SK-N-SH (cell line): ENCODE results near the gene ITSN2. TPM values are rescaled to one million over a fixed set of nuclear protein-coding genes. Genes with fewer than 3 reads are reported as not detected.

ENCODE experiments used
- CTCF ChIA-PET: fragments of 300-600, 350-600 bp; formaldehyde crosslinking; extraction: SDS; loops from one replicate; lab custom pipeline; 2021; lab: Yijun Ruan, JAX
- POLR2A ChIA-PET: fragments of 350-600 bp; sonication (Branson Sonifier 250); formaldehyde crosslinking; extraction: SDS; loops from one replicate; lab custom pipeline; 2020; ENCODE audit warnings: antibody characterized with exemption, inconsistent platforms; lab: Yijun Ruan, JAX
- DNase-seq: peaks from one replicate; pipeline ENCODE4 v3.0.0; 2012
- H2AFZ ChIP-seq: fragments of 200-600 bp; sonication (generic); 2 replicates; pipeline ENCODE4 v1.8.1; 2016; ENCODE audit warnings: antibody characterized with exemption, mild to moderate bottlenecking, low read depth
- H3F3A ChIP-seq: fragments of 200-600 bp; sonication (generic); replicated peaks from 2 replicates; pipeline ENCODE3; 2016; ENCODE audit warnings: antibody characterized with exemption, mild to moderate bottlenecking; ENCODE audit not compliant: insufficient read depth
- H3K27ac ChIP-seq, 2 experiments: fragments of 200-500 bp in 1 of 2; fragments of 200-600 bp in 1 of 2; sonication (Bioruptor generic) in 1 of 2; sonication (generic), shearing (Covaris generic) in 1 of 2; 2 replicates each; pipeline versions ENCODE4 v1.5.1 to v1.6.1; 2014 to 2016; ENCODE audit warnings: low read depth in 2 of 2, inconsistent platforms in 1 of 2, low read length in 1 of 2, mild to moderate bottlenecking in 1 of 2, mixed read lengths in 1 of 2
- H3K27me3 ChIP-seq: fragments of 200-600 bp; sonication (generic), shearing (Covaris generic); 2 replicates; pipeline ENCODE4 v1.6.1; 2016; ENCODE audit warnings: mixed run types; ENCODE audit not compliant: insufficient read depth
- H3K36me3 ChIP-seq, 2 experiments: fragments of 200-500 bp in 1 of 2; fragments of 200-600 bp in 1 of 2; sonication (Bioruptor generic) in 1 of 2; sonication (generic) in 1 of 2; replicated peaks in 1 of 2; 2 replicates each; pipeline versions ENCODE3 to v1.5.1; 2014 to 2016; ENCODE audit warnings: low read length in 1 of 2, mild to moderate bottlenecking in 1 of 2; ENCODE audit not compliant: insufficient read depth in 2 of 2, control insufficient read depth in 1 of 2
- H3K4me1 ChIP-seq, 2 experiments: fragments of 200-500 bp in 1 of 2; fragments of 200-600 bp in 1 of 2; sonication (Bioruptor generic) in 1 of 2; sonication (generic), shearing (Covaris generic) in 1 of 2; 2 replicates each; pipeline versions ENCODE4 v1.5.1 to v1.6.1; 2014 to 2016; ENCODE audit warnings: low read depth in 1 of 2, low read length in 1 of 2, mixed run types in 1 of 2; ENCODE audit not compliant: insufficient read depth in 2 of 2, control insufficient read depth in 1 of 2
- H3K4me2 ChIP-seq: fragments of 200-600 bp; sonication (generic), shearing (Covaris generic); 2 replicates; pipeline ENCODE4 v1.6.1; 2017; ENCODE audit warnings: mixed run types
- H3K4me3 ChIP-seq, 2 experiments: fragments of 200-500 bp in 1 of 2; fragments of 200-600 bp in 1 of 2; sonication (Bioruptor generic) in 1 of 2; sonication (generic), shearing (Covaris generic) in 1 of 2; 2 replicates each; pipeline versions ENCODE4 v1.5.1 to v1.8.1; 2014 to 2016; ENCODE audit warnings: low read depth in 2 of 2, inconsistent platforms in 1 of 2, low read length in 1 of 2, mild to moderate bottlenecking in 1 of 2, mixed read lengths in 1 of 2, moderate library complexity in 1 of 2
- H3K79me2 ChIP-seq: fragments of 200-600 bp; sonication (generic); 2 replicates; pipeline ENCODE4 v1.8.1; 2017; ENCODE audit warnings: mild to moderate bottlenecking; ENCODE audit not compliant: insufficient read depth
- H3K9ac ChIP-seq: fragments of 200-600 bp; sonication (generic); 2 replicates; pipeline ENCODE4 v1.6.1; 2017; ENCODE audit warnings: mixed run types
- H3K9me2 ChIP-seq: fragments of 200-600 bp; sonication (generic); 2 replicates; pipeline ENCODE4 v1.6.1; 2017; ENCODE audit warnings: mixed run types
- H3K9me3 ChIP-seq: fragments of 200-600 bp; sonication (generic); 2 replicates; pipeline ENCODE4 v1.6.1; 2017; ENCODE audit warnings: mixed run types, mild to moderate bottlenecking, moderate library complexity
- H4K20me1 ChIP-seq: fragments of 200-600 bp; sonication (generic); 2 replicates; pipeline ENCODE4 v1.6.1; 2017; ENCODE audit warnings: mild to moderate bottlenecking, mixed run types; ENCODE audit not compliant: insufficient read depth
- ELF1 ChIP-seq: IDR thresholded peaks from 2 replicates; pipeline ENCODE4 v1.4.0; 2012
- EP300 ChIP-seq, 2 experiments: IDR thresholded peaks; 2 replicates each; pipeline versions ENCODE4 v1.4.0 to v1.6.1; 2012; ENCODE audit warnings: borderline replicate concordance in 1 of 2, low read depth in 1 of 2, low read length in 1 of 2
- GABPA ChIP-seq: IDR thresholded peaks from 2 replicates; pipeline ENCODE4 v1.4.0; 2012; ENCODE audit warnings: low read depth, mild to moderate bottlenecking
- MXI1 ChIP-seq: IDR thresholded peaks from 2 replicates; pipeline ENCODE4 v1.6.1; 2012; ENCODE audit warnings: mild to moderate bottlenecking, low read depth, low read length, improper control_type of control experiment
- NRF1 ChIP-seq: IDR thresholded peaks from 2 replicates; pipeline ENCODE4 v1.6.1; 2012; ENCODE audit warnings: low read depth, mild to moderate bottlenecking, low read length
- POLR2AphosphoS5 ChIP-seq: IDR thresholded peaks from 2 replicates; pipeline ENCODE4 v1.6.1; 2012; ENCODE audit warnings: low read depth, low read length
- RXRA ChIP-seq: IDR thresholded peaks from 2 replicates; pipeline ENCODE4 v1.4.0; 2012; ENCODE audit warnings: low read depth, mild to moderate bottlenecking, borderline replicate concordance
- SIN3A ChIP-seq: IDR thresholded peaks from 2 replicates; pipeline ENCODE4 v1.6.1; 2012; ENCODE audit warnings: low read depth, mild to moderate bottlenecking, low read length, moderate library complexity, borderline replicate concordance
- TAF1 ChIP-seq: IDR thresholded peaks from 2 replicates; pipeline ENCODE4 v1.6.1; 2012; ENCODE audit warnings: low read depth, mild to moderate bottlenecking, low read length, moderate library complexity, borderline replicate concordance
- TCF12 ChIP-seq: IDR thresholded peaks from 2 replicates; pipeline ENCODE4 v1.4.0; 2012
- YY1 ChIP-seq: IDR thresholded peaks from 2 replicates; pipeline ENCODE4 v1.4.0; 2012; ENCODE audit warnings: low read depth, mild to moderate bottlenecking
- WGBS: methylation state at CpG from one replicate; pipeline ENCODE4 v1.1.6; 2017; ENCODE audit warnings: low lambda C conversion rate; 5-methylcytosine and 5-hydroxymethylcytosine counted together
- polyA plus RNA-seq, 3 experiments: library from polyadenylated mRNA; depleted of rRNA; stranded (reverse); fragments of >200 nt; gene quantifications; 2 replicates each; pipeline ENCODE4 v1.2.3, GENCODE V29; 2012
- TF ChIP-seq, protein P1 (sequence below): IDR thresholded peaks from 2 replicates; pipeline ENCODE4 v1.4.0; 2012; ENCODE audit warnings: low read depth, borderline replicate concordance
- TF ChIP-seq, protein P2 (sequence below): IDR thresholded peaks from 2 replicates; pipeline ENCODE4; 2012
- TF ChIP-seq, protein P3 (sequence below): IDR thresholded peaks from 2 replicates; pipeline ENCODE4 v1.4.0; 2012; ENCODE audit warnings: low read depth

ITSN2 gene
- polyA plus RNA-seq (2012; rRNA removed): 11.9 TPM in 2 replicates
- polyA plus RNA-seq (2012; cell fraction: cytosol; rRNA removed): 8.3 and 10.9 TPM in 2 replicates
- polyA plus RNA-seq (2012; cell fraction: nucleus; rRNA removed): 38.9 and 39.9 TPM in 2 replicates

DNA sequence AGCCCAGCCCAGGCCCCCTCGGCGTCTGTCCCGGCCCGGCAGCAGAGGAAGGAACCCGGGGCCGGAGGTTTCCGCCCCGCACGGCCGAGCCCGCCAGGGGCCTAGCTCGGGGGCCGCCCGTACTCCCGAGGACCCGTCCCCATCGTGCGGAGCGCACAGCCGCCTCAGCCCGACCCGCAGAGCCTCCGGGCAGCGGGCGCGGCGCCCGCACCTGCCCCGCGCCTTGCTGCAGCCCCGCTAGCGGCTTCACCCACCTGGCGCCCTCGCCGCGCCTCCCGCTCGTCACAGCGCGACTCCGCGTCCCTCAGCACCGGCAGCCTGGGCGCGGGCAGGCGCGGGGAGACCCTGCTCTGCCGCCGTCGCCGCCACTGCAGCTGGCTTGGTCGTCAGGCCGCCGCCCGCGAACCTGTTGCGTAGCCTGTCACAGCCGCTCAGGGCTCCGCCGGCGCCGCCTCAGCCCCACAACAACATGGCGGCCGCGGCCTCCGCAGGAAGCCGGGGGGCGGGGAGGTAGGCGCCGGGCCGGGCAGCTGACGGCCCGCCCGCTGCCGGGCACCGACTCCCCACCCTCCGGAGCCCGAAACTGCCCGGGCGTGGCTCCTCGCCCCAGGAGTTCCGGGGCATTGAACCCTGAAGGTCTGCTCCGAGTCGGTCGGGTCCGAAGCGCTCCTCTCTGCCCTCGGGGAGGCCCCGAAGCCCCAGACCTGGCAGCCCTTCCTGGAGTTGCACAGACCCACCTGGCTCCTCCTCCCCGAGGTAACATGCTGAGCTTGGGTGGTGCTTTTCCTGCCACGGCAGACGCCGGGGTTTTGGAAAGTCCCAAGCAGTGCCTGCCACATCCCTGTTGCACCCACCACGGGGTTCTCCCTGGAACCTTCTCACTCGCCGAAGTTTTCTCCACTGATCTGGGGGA is at the start of gene ITSN2:
ITSN2 (minus strand) TSS at position 487 of the 913 bp plus-strand sequence. CDS start 32,454 bp downstream, outside the sequence.
- no peaks in the 10 kb centered on the region for H3K9me2 ChIP-seq
- 11% methylated on average over 19 of the region's 96 CpGs for WGBS
- peak within 1 kb of the TSS; percentile 79 for H3K9ac ChIP-seq
- no peaks in the 10 kb centered on the region for H3K36me3 ChIP-seq
- ChIA-PET POLR2A (interaction anchor here (0.8 to 3.6 kb wide), 4 partner anchors 276 to 433 kb away, joined by 3 to 14 read pairs (median 3); partner anchors contain the start of genes ATAD2B, CENPO, PTRHD1 and SF3B6), CTCF (interaction anchor here (0.8 to 2.3 kb wide), 4 partner anchors 11 to 536 kb away, joined by 3 to 14 read pairs (median 3); partner anchors contain the start of gene TP53I3)
- peak within 1 kb of the TSS; percentile 91 to 92 for H3K4me3 ChIP-seq
- no peaks in the 10 kb centered on the region for H3K9me3 ChIP-seq
- peak within 1 kb of the TSS; percentile 93 for H3K4me2 ChIP-seq
- peak within 1 kb of the TSS; percentile 97 for H2AFZ ChIP-seq
- no peaks in the 10 kb centered on the region for H3K27me3 ChIP-seq
- DNase-seq: peak; percentile 96
- TF ChIP-seq EP300 (IDR thresholded peaks at IDR 0.05; ENCODE audit: borderline replicate concordance in 1 of 2, low read depth in 1 of 2, low read length in 1 of 2) (0 out of 4 replicates have a peak, but pooled peaks of 1 of the 2 experiments have one; percentile 16), TAF1 (peak; percentile 86), GABPA (peak; percentile 57), NRF1 (no peak), MXI1 (peak; percentile 80), ELF1 (0 out of 2 replicates have a peak, but pooled peaks have one; percentile 20), TCF12 (peak; percentile 16; the same call in 1 of the 2 replicates), SIN3A (0 out of 2 replicates have a peak, but pooled peaks have one; percentile 94), RXRA (no peak), YY1 (peak; percentile 94), POLR2AphosphoS5 (peak; percentile 81)
- TF ChIP-seq, protein P1, sequence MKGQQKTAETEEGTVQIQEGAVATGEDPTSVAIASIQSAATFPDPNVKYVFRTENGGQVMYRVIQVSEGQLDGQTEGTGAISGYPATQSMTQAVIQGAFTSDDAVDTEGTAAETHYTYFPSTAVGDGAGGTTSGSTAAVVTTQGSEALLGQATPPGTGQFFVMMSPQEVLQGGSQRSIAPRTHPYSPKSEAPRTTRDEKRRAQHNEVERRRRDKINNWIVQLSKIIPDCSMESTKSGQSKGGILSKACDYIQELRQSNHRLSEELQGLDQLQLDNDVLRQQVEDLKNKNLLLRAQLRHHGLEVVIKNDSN: no peak
- TF ChIP-seq, protein P2, sequence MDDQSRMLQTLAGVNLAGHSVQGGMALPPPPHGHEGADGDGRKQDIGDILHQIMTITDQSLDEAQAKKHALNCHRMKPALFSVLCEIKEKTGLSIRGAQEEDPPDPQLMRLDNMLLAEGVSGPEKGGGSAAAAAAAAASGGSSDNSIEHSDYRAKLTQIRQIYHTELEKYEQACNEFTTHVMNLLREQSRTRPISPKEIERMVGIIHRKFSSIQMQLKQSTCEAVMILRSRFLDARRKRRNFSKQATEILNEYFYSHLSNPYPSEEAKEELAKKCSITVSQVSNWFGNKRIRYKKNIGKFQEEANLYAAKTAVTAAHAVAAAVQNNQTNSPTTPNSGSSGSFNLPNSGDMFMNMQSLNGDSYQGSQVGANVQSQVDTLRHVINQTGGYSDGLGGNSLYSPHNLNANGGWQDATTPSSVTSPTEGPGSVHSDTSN: peak; percentile 24; the same call in 1 of the 2 replicates
- TF ChIP-seq, protein P3, sequence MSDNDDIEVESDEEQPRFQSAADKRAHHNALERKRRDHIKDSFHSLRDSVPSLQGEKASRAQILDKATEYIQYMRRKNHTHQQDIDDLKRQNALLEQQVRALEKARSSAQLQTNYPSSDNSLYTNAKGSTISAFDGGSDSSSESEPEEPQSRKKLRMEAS: no peak
- TF ChIP-seq, all 33 proteins: peak for 10
- peaks cover 4% of the 10 kb centered on the region for H3F3A ChIP-seq
- peak within 1 kb of the TSS; percentile 37 to 91 for H3K27ac ChIP-seq
- H4K20me1 ChIP-seq: no peaks in the 10 kb centered on the region
- H3K4me1 ChIP-seq: peaks cover 4 to 11% of the 10 kb centered on the region in 2 experiments; a peak in 2 of 4 replicates
- H3K79me2 ChIP-seq: peaks cover 47% of the 10 kb centered on the region
